GM13976 (cell line): ENCODE data around the gene GRIA4.

Experiments
- DNase-seq: peaks from one replicate; pipeline ENCODE4 v3.0.0; 2012; ENCODE audit warnings: low spot score
- CTCF ChIP-seq: IDR thresholded peaks from 2 replicates; pipeline ENCODE4 v1.5.1; 2012; ENCODE audit warnings: borderline replicate concordance, mild to moderate bottlenecking; ENCODE audit not compliant: insufficient read depth; ENCODE audit errors: extremely low read depth, missing control alignments, control extremely low read depth
- in situ Hi-C: fragments of 300-500 bp; cut with MboI; formaldehyde crosslinking; loops from one replicate; pipeline ENCODE4 v1.12.0; 2022; ENCODE audit warnings: low sequenced_read_pairs, mixed read lengths, inconsistent platforms; ENCODE audit not compliant: unreplicated experiment

The GRIA4 gene

GRCh38 chr11:105588001-105588400, 21.9 kb upstream of the GRIA4 start:
- DNase-seq = no peak
- in situ Hi-C loops = no loop called here
- TF ChIP-seq CTCF = no peak

GRCh38 chr11:105589346-105589745, 20.5 kb upstream of the GRIA4 start:
- TF ChIP-seq CTCF = no peak
- in situ Hi-C loops = no loop called here
- DNase-seq = no peak

- in situ Hi-C loops = no loop called here
- no peak for TF ChIP-seq CTCF
Measured at GRCh38 chr11:105592035-105592434, 17.8 kb upstream of the GRIA4 start.

GRCh38 chr11:105598371-105598770, 11.5 kb upstream of the GRIA4 start:
- TF ChIP-seq CTCF = no peak
- no peak for DNase-seq
- in situ Hi-C loops = no loop called here

More at GRCh38 chr11:105592035-105592434, 17.8 kb upstream of the GRIA4 start:
- DNase-seq = no peak

GRCh38 chr11:105603156-105603555, 6.7 kb upstream of the GRIA4 start:
- TF ChIP-seq CTCF = no peak
- in situ Hi-C loops = no loop called here
- no peak for DNase-seq

- DNase-seq = peak; percentile 36
- in situ Hi-C loops = no loop called here
- no peak for TF ChIP-seq CTCF
Measured at GRCh38 chr11:105609341-105609781, 512 bp upstream of the GRIA4 start.
